OCI-LY1 (cell line): Measurements from ENCODE around the gene TAS2R30.

Experiments
- CTCF ChIP-seq: fragments of 200-600 bp; sonication (generic), shearing (Covaris generic); IDR thresholded peaks from 2 replicates; pipeline ENCODE4 v1.5.1; 2017; ENCODE audit warnings: mild to moderate bottlenecking, antibody characterized with exemption, low read length, moderate library complexity, mixed read lengths
- EZH2 ChIP-seq: fragments of 200-600 bp; sonication (generic), shearing (Covaris generic); IDR thresholded peaks from 2 replicates; pipeline ENCODE4 v1.8.0; 2017; ENCODE audit warnings: borderline replicate concordance, mixed run types, mild to moderate bottlenecking, antibody characterized with exemption, low read length, moderate library complexity, mixed read lengths

DNA sequence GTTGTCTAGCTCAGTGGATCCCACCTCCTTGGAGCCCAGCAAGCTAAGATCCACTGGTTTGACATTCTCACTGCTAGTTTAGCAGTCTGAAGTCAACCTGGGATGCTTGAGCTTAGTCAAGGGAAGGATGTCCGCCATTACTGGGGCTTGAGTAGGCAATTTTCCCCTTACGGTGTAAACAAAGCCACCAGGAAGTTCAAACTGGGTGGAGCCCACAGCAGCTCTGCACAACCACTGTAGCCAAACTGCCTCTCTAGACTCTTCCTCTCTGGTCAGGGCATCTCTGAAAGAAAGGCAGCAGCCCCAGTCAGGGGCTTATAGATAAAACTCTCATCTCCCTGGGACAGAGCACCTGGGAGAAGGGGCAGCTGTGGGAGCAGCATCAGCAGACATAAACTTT lies 25.6 kb downstream of the TAS2R30 start:
- TF ChIP-seq CTCF, result no peak
- TF ChIP-seq EZH2, result no peak
